ENCODE data around the gene ZBTB7C.

ZBTB7C gene

GRCh38 chr18:48085781-48086487, 323.2 kb downstream of the ZBTB7C start:
- TF ChIP-seq CTCF (IDR thresholded peaks at IDR 0.05; ENCODE audit: control insufficient read depth, insufficient read depth, low read depth, low read length, missing control alignments): no peak
- no peak for DNase-seq (ENCODE audit: low read depth)
- no peak overlapping the region for H3K4me3 ChIP-seq (ENCODE audit: control insufficient read depth, low read depth, low read length)

GRCh38 chr18:48084858-48085257, 324.3 kb downstream of the ZBTB7C start:
- TF ChIP-seq CTCF (IDR thresholded peaks at IDR 0.05; ENCODE audit: control insufficient read depth, insufficient read depth, low read depth, low read length, missing control alignments): no peak
- H3K4me3 ChIP-seq (ENCODE audit: control insufficient read depth, low read depth, low read length): no peak overlapping the region
- no peak for DNase-seq (ENCODE audit: low read depth)

- TF ChIP-seq CTCF (IDR thresholded peaks at IDR 0.05; ENCODE audit: control insufficient read depth, insufficient read depth, low read depth, low read length, missing control alignments): no peak
- no peak overlapping the region for H3K4me3 ChIP-seq (ENCODE audit: control insufficient read depth, low read depth, low read length)
- DNase-seq (ENCODE audit: low read depth): no peak
Measured at GRCh38 chr18:48084041-48084757, 325.0 kb downstream of the ZBTB7C start.

- H3K4me3 ChIP-seq (ENCODE audit: control insufficient read depth, low read depth, low read length): no peak overlapping the region
- no peak for DNase-seq (ENCODE audit: low read depth)
- no peak for TF ChIP-seq CTCF (IDR thresholded peaks at IDR 0.05; ENCODE audit: control insufficient read depth, insufficient read depth, low read depth, low read length, missing control alignments)
Measured at GRCh38 chr18:48080546-48080945, 328.6 kb downstream of the ZBTB7C start.

- H3K4me3 ChIP-seq (ENCODE audit: control insufficient read depth, low read depth, low read length): no peak overlapping the region
- DNase-seq (ENCODE audit: low read depth): no peak
- TF ChIP-seq CTCF (IDR thresholded peaks at IDR 0.05; ENCODE audit: control insufficient read depth, insufficient read depth, low read depth, low read length, missing control alignments): no peak
Measured at GRCh38 chr18:48079885-48080284, 329.3 kb downstream of the ZBTB7C start.

- TF ChIP-seq CTCF (IDR thresholded peaks at IDR 0.05; ENCODE audit: control insufficient read depth, insufficient read depth, low read depth, low read length, missing control alignments): no peak
- no peak overlapping the region for H3K4me3 ChIP-seq (ENCODE audit: control insufficient read depth, low read depth, low read length)
- DNase-seq (ENCODE audit: low read depth): no peak
Measured at GRCh38 chr18:48078448-48078847, 330.7 kb downstream of the ZBTB7C start.
